CD4-positive, alpha-beta memory T cell (primary cell): ENCODE results near the gene C10orf62. TPM values are rescaled to one million over a fixed set of nuclear protein-coding genes. Genes with fewer than 3 reads are reported as not detected.

Source experiments
- CTCF ChIA-PET: fragments of 350-600 bp; sonication (Branson Sonifier 250); formaldehyde crosslinking; loops from one replicate; lab custom pipeline; 2021; ENCODE audit warnings: inconsistent platforms; ENCODE audit not compliant: partially characterized antibody; lab: Charles Lee
- POLR2A ChIA-PET: fragments of 350-600 bp; sonication (Branson Sonifier 250); formaldehyde crosslinking; loops from one replicate; lab custom pipeline; 2021; ENCODE audit not compliant: partially characterized antibody; lab: Charles Lee
- DNase-seq, 5 donors: peaks; one replicate each; pipeline versions ENCODE4 v3.0.0 to v3.0.0-alpha.2; 2020 to 2022; ENCODE audit warnings: mixed read lengths in 1 of 5
- H3K27ac ChIP-seq: one replicate; pipeline ENCODE4 v1.7.0; 2013; ENCODE audit warnings: low read depth, low read length
- H3K27me3 ChIP-seq: 2 replicates; pipeline ENCODE4 v1.7.0; 2013; ENCODE audit warnings: mild to moderate bottlenecking, low read length, moderate library complexity; ENCODE audit not compliant: insufficient read depth
- H3K36me3 ChIP-seq: 2 replicates; pipeline ENCODE4 v1.7.0; 2013; ENCODE audit warnings: mild to moderate bottlenecking, low read length, moderate library complexity; ENCODE audit not compliant: insufficient read depth
- H3K4me1 ChIP-seq: 2 replicates; pipeline ENCODE4 v1.7.0; 2013; ENCODE audit warnings: mild to moderate bottlenecking, low read length, moderate library complexity; ENCODE audit not compliant: insufficient read depth
- H3K4me3 ChIP-seq, 2 donors: one replicate each; pipeline ENCODE4 v1.7.0; 2013; ENCODE audit warnings: low read length in 2 of 2, mild to moderate bottlenecking in 1 of 2
- H3K9me3 ChIP-seq, 2 donors: one replicate each; pipeline ENCODE4 v1.7.0; 2013; ENCODE audit warnings: low read length in 2 of 2, control low read depth in 1 of 2; ENCODE audit not compliant: control insufficient read depth in 1 of 2
- H3K27ac Mint-ChIP-seq, 7 donors: one replicate each; pipeline ENCODE4 v1.8.0; 2020 to 2021; ENCODE audit warnings: mixed read lengths in 7 of 7, mild to moderate bottlenecking in 6 of 7, inconsistent platforms in 3 of 7, moderate library complexity in 3 of 7
- H3K27me3 Mint-ChIP-seq, 2 donors: one replicate each; pipeline ENCODE4 v1.8.0; 2020 to 2021; ENCODE audit warnings: mixed read lengths in 2 of 2
- H3K36me3 Mint-ChIP-seq, 2 donors: one replicate each; pipeline ENCODE4 v1.8.0; 2020 to 2021; ENCODE audit warnings: mixed read lengths in 2 of 2, inconsistent platforms in 1 of 2, mild to moderate bottlenecking in 1 of 2
- H3K4me1 Mint-ChIP-seq, 4 donors: one replicate each; pipeline ENCODE4 v1.8.0; 2020 to 2021; ENCODE audit warnings: mixed read lengths in 4 of 4, mild to moderate bottlenecking in 1 of 4
- H3K4me3 Mint-ChIP-seq, 8 donors: one replicate each; pipeline ENCODE4 v1.8.0; 2020 to 2021; ENCODE audit warnings: mixed read lengths in 8 of 8, mild to moderate bottlenecking in 7 of 8, moderate library complexity in 6 of 8, inconsistent platforms in 3 of 8
- H3K9me3 Mint-ChIP-seq, 8 donors: one replicate each; pipeline ENCODE4 v1.8.0; 2020 to 2021; ENCODE audit warnings: mixed read lengths in 8 of 8, mild to moderate bottlenecking in 5 of 8, inconsistent platforms in 3 of 8, moderate library complexity in 1 of 8
- intact Hi-C: fragments of 100-400 bp; cut with micrococcal nuclease; formaldehyde crosslinking; loops from one replicate; pipeline ENCODE4 v1.15.1; 2023
- polyA plus RNA-seq, 2 donors: library from polyadenylated mRNA; unstranded; fragments of 300-500 nt; fragmentation: Illumina TruSeq; gene quantifications; one replicate each; pipeline ENCODE4 v1.2.3, GENCODE V29; 2021
- total RNA-seq, 2 experiments: library from RNA; stranded (reverse); gene quantifications; one replicate each; pipeline ENCODE4 v1.2.3, GENCODE V29; 2021

C10orf62 gene
- total and polyA plus RNA-seq, 4 experiments from 2014 or later: not detected

DNA sequence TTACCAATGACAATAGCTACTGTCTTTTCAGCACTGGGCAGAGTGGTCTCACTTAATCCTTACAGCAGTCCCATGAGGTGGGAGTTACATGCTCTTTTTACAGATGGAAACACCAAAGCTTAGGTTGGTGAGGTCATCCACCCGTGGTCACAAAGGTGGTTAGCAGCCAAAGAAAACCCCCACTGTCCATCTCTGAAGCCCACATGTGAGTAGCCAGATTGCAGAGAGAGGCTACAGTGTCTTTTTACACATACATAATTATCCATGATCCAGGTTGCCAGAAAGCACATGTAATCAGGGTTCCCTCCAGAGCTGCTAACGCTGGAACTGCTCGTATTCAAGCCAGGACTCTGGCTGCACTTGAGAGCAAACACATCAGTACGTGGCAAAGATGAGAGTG is 41.6 kb upstream of the C10orf62 start:
- intact Hi-C loops: no loop called here
- no peaks in the 10 kb centered on the region for H3K9me3 ChIP-seq
- H3K4me3 Mint-ChIP-seq: no peak overlapping the region
- no peak overlapping the region for H3K27ac Mint-ChIP-seq
- H3K27ac ChIP-seq: no peak overlapping the region
- no peaks in the 10 kb centered on the region for H3K36me3 ChIP-seq
- H3K27me3 ChIP-seq: no peaks in the 10 kb centered on the region
- POLR2A ChIA-PET: no interaction called here
- peaks cover 0 to 7% (median 2%) of the 10 kb centered on the region in 4 donors for H3K4me1 Mint-ChIP-seq
- H3K36me3 Mint-ChIP-seq: no peaks in the 10 kb centered on the region
- H3K4me1 ChIP-seq: no peaks in the 10 kb centered on the region
- H3K9me3 Mint-ChIP-seq: no peaks in the 10 kb centered on the region
- no peak for DNase-seq
- CTCF ChIA-PET: interaction anchor here (1.0 kb wide), 1 partner anchor 14 kb away, joined by 3 read pairs; no protein-coding TSS in a partner anchor
- no peaks in the 10 kb centered on the region for H3K27me3 Mint-ChIP-seq
- no peak overlapping the region for H3K4me3 ChIP-seq

DNA sequence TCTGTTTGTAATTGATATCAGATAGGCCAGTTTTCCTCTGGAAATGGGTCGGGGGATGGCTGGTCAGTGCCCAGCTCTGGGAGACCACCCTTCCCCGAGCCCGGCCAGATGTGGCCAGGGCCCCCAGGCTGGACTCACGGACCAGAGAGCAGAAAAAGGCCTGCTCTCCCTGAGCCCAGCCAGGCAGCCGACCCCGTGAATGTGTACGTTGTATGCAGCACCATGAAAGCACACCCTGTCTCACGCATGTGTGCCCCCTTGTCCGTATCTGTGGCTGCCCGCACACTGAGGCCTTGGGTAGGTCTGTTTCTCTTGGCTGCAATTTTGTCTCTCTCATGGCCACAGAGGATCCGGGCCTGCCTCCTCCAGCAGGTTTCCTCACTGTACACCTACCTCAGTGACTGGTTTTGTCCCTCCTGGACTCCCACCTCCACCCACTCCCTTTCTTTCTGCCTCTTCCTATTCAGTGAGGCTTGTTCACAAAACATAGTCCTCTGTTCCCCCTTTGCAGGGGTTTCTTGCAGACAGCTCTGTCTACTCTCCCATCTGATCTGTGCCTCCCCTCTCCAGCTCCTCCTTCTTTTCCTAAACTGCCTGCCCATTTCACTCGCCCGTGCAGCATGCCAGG is 40.6 kb upstream of the C10orf62 start:
- Histone ChIP-seq H3K9me3 (no peaks in the 10 kb centered on the region), H3K4me3 (no peak overlapping the region), H3K36me3 (no peaks in the 10 kb centered on the region), H3K27ac (no peak overlapping the region), H3K4me1 (no peaks in the 10 kb centered on the region), H3K27me3 (no peaks in the 10 kb centered on the region)
- ChIA-PET POLR2A (no interaction called here), CTCF (no interaction called here)
- Mint-ChIP-seq H3K27me3 (no peaks in the 10 kb centered on the region), H3K9me3 (no peaks in the 10 kb centered on the region), H3K4me1 (peaks cover 0 to 3% (median under 1%) of the 10 kb centered on the region in 4 donors), H3K36me3 (no peaks in the 10 kb centered on the region), H3K4me3 (no peak overlapping the region), H3K27ac (peak overlapping the region in 1 of 7 donors; percentile 2)
- no peak for DNase-seq
- intact Hi-C loops: no loop called here

GRCh38 chr10:97549587-97550322 is 39.8 kb upstream of the C10orf62 start:
- POLR2A ChIA-PET: no interaction called here
- Histone ChIP-seq H3K27me3 (no peaks in the 10 kb centered on the region), H3K4me3 (no peak overlapping the region), H3K9me3 (no peaks in the 10 kb centered on the region), H3K4me1 (no peaks in the 10 kb centered on the region), H3K27ac (no peak overlapping the region), H3K36me3 (no peaks in the 10 kb centered on the region)
- H3K4me3 Mint-ChIP-seq: no peak overlapping the region
- peaks cover 0 to 3% (median under 1%) of the 10 kb centered on the region in 4 donors for H3K4me1 Mint-ChIP-seq
- no peaks in the 10 kb centered on the region for H3K27me3 Mint-ChIP-seq
- intact Hi-C loops: no loop called here
- no peaks in the 10 kb centered on the region for H3K9me3 Mint-ChIP-seq
- peak overlapping the region in 1 of 7 donors; percentile 2 for H3K27ac Mint-ChIP-seq
- no peaks in the 10 kb centered on the region for H3K36me3 Mint-ChIP-seq
- no peak for DNase-seq
- CTCF ChIA-PET: interaction anchor here (8.2 kb wide), 1 partner anchor 84 kb away, joined by 83 read pairs; no protein-coding TSS in a partner anchor

DNA sequence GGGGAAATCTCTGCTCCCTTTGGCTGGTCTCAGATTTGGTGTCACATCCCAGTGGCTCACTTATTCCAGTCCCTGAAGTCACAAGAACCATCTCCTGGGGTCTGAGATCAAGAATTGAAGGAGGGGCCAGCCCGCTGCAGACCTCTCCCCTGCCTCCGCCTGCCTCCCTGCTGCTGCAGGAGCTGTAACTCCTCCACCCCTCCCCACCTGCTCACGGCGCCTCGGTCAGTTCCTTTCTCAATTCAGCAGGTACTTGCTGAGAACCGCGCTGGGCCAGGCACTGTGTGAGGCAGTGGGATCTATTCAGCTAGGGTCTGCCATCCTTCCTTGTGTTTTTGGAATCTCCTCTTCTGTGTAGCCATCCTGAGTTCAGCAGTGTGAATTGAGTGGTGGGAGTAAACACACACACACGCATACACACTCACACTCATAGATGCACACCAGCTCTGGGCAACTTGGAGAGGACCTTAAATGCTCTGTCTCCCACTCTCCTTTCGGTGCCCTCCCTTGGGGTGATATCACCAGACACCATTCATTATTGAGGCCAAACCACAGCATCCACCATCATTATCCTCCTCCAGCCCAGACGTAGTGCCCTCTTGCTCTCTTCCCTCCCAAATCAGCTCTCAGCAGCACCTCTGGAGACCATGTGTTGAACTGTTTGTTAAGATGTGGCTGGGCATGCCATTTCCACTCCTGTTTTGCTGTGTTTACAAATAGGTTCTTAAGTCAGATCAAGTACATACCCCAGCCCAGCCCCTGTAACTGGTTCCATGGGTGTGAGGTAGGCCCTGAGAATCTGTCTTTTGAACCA is 39.0 kb upstream of the C10orf62 start:
- Mint-ChIP-seq H3K4me1 (peaks cover 0 to 3% (median under 1%) of the 10 kb centered on the region in 4 donors), H3K27me3 (no peaks in the 10 kb centered on the region), H3K4me3 (no peak overlapping the region), H3K9me3 (peaks cover 0 to 4% (median 0%) of the 10 kb centered on the region in 8 donors), H3K36me3 (no peaks in the 10 kb centered on the region), H3K27ac (peak overlapping the region in 2 of 7 donors; percentile 44 to 69)
- no peaks in the 10 kb centered on the region for H3K27me3 ChIP-seq
- no peaks in the 10 kb centered on the region for H3K9me3 ChIP-seq
- intact Hi-C loops: no loop called here
- ChIA-PET POLR2A (no interaction called here), CTCF (interaction anchor here (6.8 to 8.2 kb wide), 2 partner anchors 85 to 141 kb away, joined by 83 to 98 read pairs; no protein-coding TSS in a partner anchor)
- H3K4me3 ChIP-seq: no peak overlapping the region
- no peaks in the 10 kb centered on the region for H3K4me1 ChIP-seq
- no peak for DNase-seq
- H3K27ac ChIP-seq: no peak overlapping the region
- H3K36me3 ChIP-seq: no peaks in the 10 kb centered on the region

DNA sequence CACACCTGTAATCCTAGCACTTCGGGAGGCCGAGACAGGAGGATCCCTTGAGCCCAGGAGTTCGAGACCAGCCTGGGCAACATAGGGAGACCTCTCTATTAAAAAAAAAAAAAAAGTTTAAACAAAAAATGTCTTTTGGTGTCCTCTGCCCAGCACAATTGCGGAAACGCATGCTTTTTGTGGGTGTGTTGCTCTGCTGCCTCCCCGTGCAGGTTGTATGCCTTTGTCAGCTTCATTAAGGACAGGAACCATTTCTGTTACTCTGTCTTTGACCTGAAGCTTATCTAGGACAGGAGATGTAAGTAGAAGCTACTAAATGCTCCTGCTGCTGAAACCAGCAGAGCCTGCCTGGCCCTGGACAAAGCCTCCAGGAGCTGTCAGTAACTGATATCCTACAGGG is 38.2 kb upstream of the C10orf62 start:
- Histone ChIP-seq H3K27ac (no peak overlapping the region), H3K36me3 (no peaks in the 10 kb centered on the region), H3K9me3 (no peaks in the 10 kb centered on the region), H3K4me3 (no peak overlapping the region), H3K4me1 (no peaks in the 10 kb centered on the region), H3K27me3 (no peaks in the 10 kb centered on the region)
- Mint-ChIP-seq H3K27ac (no peak overlapping the region), H3K4me1 (peaks cover 0 to 3% (median under 1%) of the 10 kb centered on the region in 4 donors), H3K9me3 (peaks cover 0 to 8% (median under 1%) of the 10 kb centered on the region in 8 donors), H3K4me3 (no peak overlapping the region), H3K36me3 (peaks cover 0 to 3% of the 10 kb centered on the region in 2 donors), H3K27me3 (no peaks in the 10 kb centered on the region)
- POLR2A ChIA-PET: no interaction called here
- DNase-seq: no peak
- intact Hi-C loops: no loop called here
- CTCF ChIA-PET: interaction anchor here (0.7 to 8.2 kb wide), 6 partner anchors 8 to 387 kb away, joined by 3 to 98 read pairs (median 6); partner anchors contain the start of gene ANKRD2

DNA sequence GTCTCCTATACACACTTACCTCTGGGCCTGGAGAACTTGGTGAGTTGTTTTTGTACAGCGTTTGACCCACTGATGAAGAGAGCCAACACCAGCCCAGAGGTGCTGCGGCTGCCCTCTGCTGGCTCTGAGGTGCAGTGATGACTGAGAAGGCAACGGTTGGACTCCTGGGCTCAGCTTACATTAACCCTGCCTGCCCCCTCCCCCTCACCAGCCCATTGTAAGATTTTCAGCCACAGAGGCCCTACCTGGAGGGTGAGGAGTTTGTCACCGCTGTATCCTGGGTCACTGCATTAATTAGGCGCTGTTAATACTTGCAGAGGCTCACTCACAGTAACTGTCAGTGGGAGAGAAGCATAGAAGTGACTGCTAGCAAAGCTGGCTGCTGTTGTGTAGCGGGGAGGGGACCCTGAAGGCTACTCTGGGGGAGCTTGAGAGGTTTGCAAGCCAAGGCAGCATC is 35.9 kb upstream of the C10orf62 start:
- H3K4me1 ChIP-seq: no peaks in the 10 kb centered on the region
- Mint-ChIP-seq H3K9me3 (peaks cover 0 to 8% (median under 1%) of the 10 kb centered on the region in 8 donors), H3K27ac (no peak overlapping the region), H3K27me3 (no peaks in the 10 kb centered on the region), H3K4me1 (peaks cover 0 to 3% (median under 1%) of the 10 kb centered on the region in 4 donors), H3K36me3 (peaks cover 0 to 3% of the 10 kb centered on the region in 2 donors), H3K4me3 (no peak overlapping the region)
- H3K36me3 ChIP-seq: no peaks in the 10 kb centered on the region
- DNase-seq: peak in 4 of 5 donors; percentile 36 to 47 (median 40)
- intact Hi-C loops: loop anchor here (1.0 to 2.0 kb wide), 4 partner anchors 55 to 275 kb away; partner anchors contain the start of genes MMS19 and UBTD1
- CTCF ChIA-PET: interaction anchor here (0.7 to 8.2 kb wide), 13 partner anchors 8 to 276 kb away, joined by 3 to 98 read pairs (median 4); partner anchors contain the start of gene ANKRD2
- POLR2A ChIA-PET: interaction anchor here (2.0 kb wide), 1 partner anchor 55 kb away, joined by 4 read pairs; the partner anchor contains the start of gene UBTD1
- no peaks in the 10 kb centered on the region for H3K27me3 ChIP-seq
- H3K27ac ChIP-seq: no peak overlapping the region
- no peak overlapping the region for H3K4me3 ChIP-seq
- H3K9me3 ChIP-seq: no peaks in the 10 kb centered on the region
